Astrocyte (in vitro differentiated cells and primary cell): ENCODE data around the gene GABRA4. TPM values are rescaled to one million over a fixed set of nuclear protein-coding genes. Genes with fewer than 3 reads are reported as not detected.

Source experiments
- DNase-seq: peaks from one replicate; pipeline ENCODE4 v3.0.0-alpha.2; 2010; ENCODE audit warnings: low read depth
- FAIRE-seq: peaks from 2 replicates; lab custom pipeline; 2011; peaks lifted over from hg19 to GRCh38; lab: Jason Lieb, UNC
- H2AFZ ChIP-seq: 2 replicates; pipeline ENCODE4 v1.6.0; 2012; ENCODE audit warnings: low read depth, low read length, inconsistent platforms
- H3K27ac ChIP-seq: 2 replicates; pipeline ENCODE4 v1.5.1; 2011; ENCODE audit warnings: low read depth, low read length, inconsistent platforms
- H3K27me3 ChIP-seq: 2 replicates; pipeline ENCODE4 v1.6.0; 2011; ENCODE audit warnings: low read length, inconsistent platforms; ENCODE audit not compliant: insufficient read depth
- H3K36me3 ChIP-seq: 2 replicates; pipeline ENCODE4 v1.5.1; 2011; ENCODE audit warnings: low read length, inconsistent platforms; ENCODE audit not compliant: insufficient read depth
- H3K4me1 ChIP-seq: 2 replicates; pipeline ENCODE4 v1.5.1; 2011; ENCODE audit warnings: low read length, inconsistent platforms; ENCODE audit not compliant: insufficient read depth
- H3K4me2 ChIP-seq: 2 replicates; pipeline ENCODE4 v1.6.0; 2012; ENCODE audit warnings: low read length, inconsistent platforms
- H3K4me3 ChIP-seq: 2 replicates; pipeline ENCODE4 v1.5.1; 2011; ENCODE audit warnings: low read depth, mild to moderate bottlenecking, low read length, inconsistent platforms; ENCODE audit not compliant: insufficient read depth
- H3K79me2 ChIP-seq: 2 replicates; pipeline ENCODE4 v1.6.0; 2012; ENCODE audit warnings: mild to moderate bottlenecking, low read length, inconsistent platforms; ENCODE audit not compliant: insufficient read depth
- H3K9ac ChIP-seq: 2 replicates; pipeline ENCODE4 v1.6.0; 2012; ENCODE audit warnings: mild to moderate bottlenecking, low read length, inconsistent platforms
- H3K9me3 ChIP-seq: 2 replicates; pipeline ENCODE4 v1.5.1; 2012; ENCODE audit warnings: low read depth, mild to moderate bottlenecking, low read length, inconsistent platforms; ENCODE audit not compliant: insufficient read depth
- H4K20me1 ChIP-seq: 2 replicates; pipeline ENCODE4 v1.6.0; 2012; ENCODE audit warnings: low read length, inconsistent platforms; ENCODE audit not compliant: insufficient read depth
- H3K27ac Mint-ChIP-seq: one replicate; pipeline ENCODE4 v1.8.0; 2021; ENCODE audit warnings: mild to moderate bottlenecking, mixed read lengths; ENCODE audit not compliant: unreplicated experiment
- H3K27me3 Mint-ChIP-seq: one replicate; pipeline ENCODE4 v1.8.0; 2021; ENCODE audit warnings: low read depth, mixed read lengths; ENCODE audit not compliant: unreplicated experiment
- H3K36me3 Mint-ChIP-seq: one replicate; pipeline ENCODE4 v1.8.0; 2021; ENCODE audit warnings: low read depth, mixed read lengths; ENCODE audit not compliant: unreplicated experiment
- H3K4me1 Mint-ChIP-seq: one replicate; pipeline ENCODE4 v1.8.0; 2021; ENCODE audit warnings: low read depth, mixed read lengths; ENCODE audit not compliant: unreplicated experiment
- H3K4me3 Mint-ChIP-seq: one replicate; pipeline ENCODE4 v1.8.0; 2021; ENCODE audit warnings: mild to moderate bottlenecking, moderate library complexity, mixed read lengths; ENCODE audit not compliant: unreplicated experiment
- H3K9me3 Mint-ChIP-seq: one replicate; pipeline ENCODE4 v1.8.0; 2021; ENCODE audit warnings: mild to moderate bottlenecking, mixed read lengths; ENCODE audit not compliant: unreplicated experiment
- EZH2 ChIP-seq: IDR thresholded peaks from 2 replicates; pipeline ENCODE4 v1.6.1; 2012; ENCODE audit warnings: mild to moderate bottlenecking, low read length, inconsistent platforms; ENCODE audit not compliant: insufficient read depth
- total RNA-seq: library from RNA; stranded (reverse); gene quantifications from 2 replicates; pipeline ENCODE4 v1.2.1, GENCODE V29; 2021
- TF ChIP-seq, protein P1 (sequence below): IDR thresholded peaks from 2 replicates; pipeline ENCODE4 v1.5.1; 2011; ENCODE audit warnings: low read depth, mild to moderate bottlenecking, inconsistent platforms, low read length, moderate library complexity; ENCODE audit not compliant: insufficient read depth

The GABRA4 gene
- total RNA-seq, 1 donor from 2014 or later = not detected

DNA sequence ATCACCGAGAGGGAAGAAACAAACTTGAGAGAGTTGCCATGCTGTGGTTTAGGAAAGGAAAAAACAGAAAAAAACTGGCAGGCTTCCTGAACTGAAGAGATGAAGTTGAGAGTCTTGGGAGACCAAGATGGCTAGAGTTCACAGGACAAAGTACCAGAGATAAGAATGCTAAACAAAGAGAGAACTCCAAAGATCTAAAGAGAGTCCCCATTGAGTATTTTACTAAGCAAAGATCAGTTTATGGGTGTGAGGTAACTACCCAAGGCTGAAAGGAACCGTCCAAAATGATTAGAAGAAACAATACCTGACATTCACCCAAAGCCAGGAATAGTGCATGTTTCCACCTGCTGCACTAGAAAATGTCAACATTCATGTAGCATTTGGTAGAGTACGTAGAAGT is 62.5 kb downstream of the GABRA4 start:
- H3K36me3 Mint-ChIP-seq = no peaks in the 10 kb centered on the region
- peaks cover 5% of the 10 kb centered on the region for H3K4me1 Mint-ChIP-seq
- no peak for FAIRE-seq
- Histone ChIP-seq H3K4me2 (no peak overlapping the region), H3K36me3 (no peaks in the 10 kb centered on the region), H2AFZ (no peak overlapping the region), H3K27ac (no peak overlapping the region), H3K4me3 (no peak overlapping the region), H3K79me2 (no peaks in the 10 kb centered on the region), H4K20me1 (no peaks in the 10 kb centered on the region), H3K9me3 (no peaks in the 10 kb centered on the region), H3K27me3 (no peaks in the 10 kb centered on the region), H3K9ac (no peak overlapping the region), H3K4me1 (no peaks in the 10 kb centered on the region)
- TF ChIP-seq, protein P1, sequence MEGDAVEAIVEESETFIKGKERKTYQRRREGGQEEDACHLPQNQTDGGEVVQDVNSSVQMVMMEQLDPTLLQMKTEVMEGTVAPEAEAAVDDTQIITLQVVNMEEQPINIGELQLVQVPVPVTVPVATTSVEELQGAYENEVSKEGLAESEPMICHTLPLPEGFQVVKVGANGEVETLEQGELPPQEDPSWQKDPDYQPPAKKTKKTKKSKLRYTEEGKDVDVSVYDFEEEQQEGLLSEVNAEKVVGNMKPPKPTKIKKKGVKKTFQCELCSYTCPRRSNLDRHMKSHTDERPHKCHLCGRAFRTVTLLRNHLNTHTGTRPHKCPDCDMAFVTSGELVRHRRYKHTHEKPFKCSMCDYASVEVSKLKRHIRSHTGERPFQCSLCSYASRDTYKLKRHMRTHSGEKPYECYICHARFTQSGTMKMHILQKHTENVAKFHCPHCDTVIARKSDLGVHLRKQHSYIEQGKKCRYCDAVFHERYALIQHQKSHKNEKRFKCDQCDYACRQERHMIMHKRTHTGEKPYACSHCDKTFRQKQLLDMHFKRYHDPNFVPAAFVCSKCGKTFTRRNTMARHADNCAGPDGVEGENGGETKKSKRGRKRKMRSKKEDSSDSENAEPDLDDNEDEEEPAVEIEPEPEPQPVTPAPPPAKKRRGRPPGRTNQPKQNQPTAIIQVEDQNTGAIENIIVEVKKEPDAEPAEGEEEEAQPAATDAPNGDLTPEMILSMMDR = no peak
- no peak for TF ChIP-seq EZH2
- peaks cover 22% of the 10 kb centered on the region for H3K27me3 Mint-ChIP-seq
- no peak for DNase-seq
- H3K9me3 Mint-ChIP-seq = no peaks in the 10 kb centered on the region
- H3K4me3 Mint-ChIP-seq = no peak overlapping the region
- no peak overlapping the region for H3K27ac Mint-ChIP-seq

DNA sequence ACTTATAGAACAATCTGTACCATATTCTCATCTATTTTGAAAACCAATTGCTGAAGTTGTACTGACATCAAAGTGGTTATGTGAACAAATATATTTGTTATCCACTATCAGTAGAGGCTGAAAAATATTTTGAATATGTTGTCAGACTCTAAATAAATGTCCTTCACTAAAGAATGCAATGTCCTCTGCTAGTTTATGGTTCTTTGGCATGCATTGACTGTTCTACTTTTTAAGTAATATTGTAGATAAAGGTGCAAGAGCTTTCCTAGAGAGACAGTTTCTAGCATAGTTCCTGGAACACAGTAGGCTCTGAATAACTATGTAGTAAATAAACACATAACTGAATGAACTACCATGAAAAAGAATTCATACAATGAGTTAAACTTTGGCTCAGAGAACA is 66.2 kb downstream of the GABRA4 start:
- no peaks in the 10 kb centered on the region for H3K36me3 ChIP-seq
- H3K9me3 ChIP-seq = no peaks in the 10 kb centered on the region
- Mint-ChIP-seq H3K4me3 (no peak overlapping the region), H3K27me3 (peaks cover 22% of the 10 kb centered on the region), H3K27ac (no peak overlapping the region), H3K4me1 (peaks cover 3% of the 10 kb centered on the region), H3K36me3 (no peaks in the 10 kb centered on the region), H3K9me3 (no peaks in the 10 kb centered on the region)
- no peaks in the 10 kb centered on the region for H3K4me1 ChIP-seq
- DNase-seq (peak; percentile 37), FAIRE-seq (no peak)
- H3K4me2 ChIP-seq = no peak overlapping the region
- no peaks in the 10 kb centered on the region for H3K79me2 ChIP-seq
- TF ChIP-seq EZH2 = no peak
- TF ChIP-seq, protein P1 = no peak
- H3K27ac ChIP-seq = no peak overlapping the region
- H3K9ac ChIP-seq = no peak overlapping the region
- H3K27me3 ChIP-seq = no peaks in the 10 kb centered on the region
- no peak overlapping the region for H3K4me3 ChIP-seq
- H2AFZ ChIP-seq = no peak overlapping the region
- no peaks in the 10 kb centered on the region for H4K20me1 ChIP-seq

DNA sequence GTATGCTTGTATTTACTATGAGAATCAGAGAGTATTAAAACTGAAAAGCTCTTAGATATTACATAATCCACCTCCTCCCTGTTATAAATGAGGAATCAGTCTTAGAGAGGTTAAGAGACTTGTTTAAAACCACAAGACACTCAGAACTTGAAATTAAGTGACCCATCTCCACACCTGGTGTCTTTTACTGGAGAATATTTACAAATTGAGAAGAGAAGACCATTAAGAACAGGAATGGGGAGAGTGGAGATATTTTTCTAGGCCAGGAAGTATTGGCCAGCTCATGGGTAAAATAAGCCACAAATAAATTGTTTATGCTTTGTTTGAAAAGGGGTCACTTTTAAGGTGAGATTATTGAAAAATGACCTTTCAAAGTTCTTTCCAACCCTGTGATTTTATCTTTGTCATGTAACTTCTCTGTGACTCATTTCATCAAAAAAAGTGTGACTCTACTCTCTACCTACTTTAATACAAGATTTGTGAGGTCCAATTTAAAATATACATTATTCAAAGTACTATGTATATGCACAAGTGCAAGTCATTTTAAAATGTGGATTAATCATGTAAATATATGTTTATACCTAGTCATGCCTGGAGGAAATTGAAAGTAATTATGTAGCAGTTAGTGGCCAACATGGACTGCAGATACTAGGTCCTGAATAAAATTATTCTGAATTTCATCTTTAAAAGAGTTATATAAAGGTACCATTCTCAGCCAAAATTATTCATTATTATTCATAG is 68.4 kb downstream of the GABRA4 start:
- no peak overlapping the region for H3K27ac Mint-ChIP-seq
- Histone ChIP-seq H3K4me1 (no peaks in the 10 kb centered on the region), H3K27ac (no peak overlapping the region), H3K4me2 (no peak overlapping the region), H3K79me2 (no peaks in the 10 kb centered on the region), H4K20me1 (no peaks in the 10 kb centered on the region), H3K9ac (no peak overlapping the region), H3K4me3 (no peak overlapping the region), H3K36me3 (no peaks in the 10 kb centered on the region), H3K9me3 (no peaks in the 10 kb centered on the region), H3K27me3 (no peaks in the 10 kb centered on the region), H2AFZ (no peak overlapping the region)
- no peaks in the 10 kb centered on the region for H3K9me3 Mint-ChIP-seq
- TF ChIP-seq, protein P1 = no peak
- TF ChIP-seq EZH2 = no peak
- no peak overlapping the region for H3K4me3 Mint-ChIP-seq
- H3K4me1 Mint-ChIP-seq = peaks cover 3% of the 10 kb centered on the region
- FAIRE-seq = no peak
- peaks cover 18% of the 10 kb centered on the region for H3K27me3 Mint-ChIP-seq
- DNase-seq = no peak
- no peaks in the 10 kb centered on the region for H3K36me3 Mint-ChIP-seq
